Activated CD4-positive, CD25-positive, alpha-beta regulatory T cell treated with anti-CD3 and anti-CD28 coated beads, Interleukin-2, amount 50 U/mL, for 16 hours (primary cell): ENCODE data around the gene ARMS2.

Experiments used
- DNase-seq: peaks from one replicate; pipeline ENCODE4 v3.0.0-alpha.2; 2020; ENCODE audit warnings: low read depth, low spot score

The ARMS2 gene

GRCh38 chr10:122469848-122470247, 15.4 kb downstream of the ARMS2 start:
- no peak for DNase-seq

GRCh38 chr10:122471531-122472177, 17.2 kb downstream of the ARMS2 start:
- no peak for DNase-seq

- no peak for DNase-seq
Measured at GRCh38 chr10:122473116-122473515, 18.7 kb downstream of the ARMS2 start.

- DNase-seq, result no peak
Measured at GRCh38 chr10:122474131-122474818, 19.8 kb downstream of the ARMS2 start.

- no peak for DNase-seq
Measured at GRCh38 chr10:122475100-122475499, 20.6 kb downstream of the ARMS2 start.

GRCh38 chr10:122475591-122476332, 21.3 kb downstream of the ARMS2 start:
- no peak for DNase-seq

GRCh38 chr10:122476333-122476695, 21.9 kb downstream of the ARMS2 start:
- no peak for DNase-seq

- DNase-seq, result no peak
Measured at GRCh38 chr10:122477436-122477835, 23.0 kb downstream of the ARMS2 start.

- no peak for DNase-seq
Measured at GRCh38 chr10:122478971-122479370, 24.5 kb downstream of the ARMS2 start.

- no peak for DNase-seq
Measured at GRCh38 chr10:122480146-122480833, 25.8 kb downstream of the ARMS2 start.

GRCh38 chr10:122481296-122482056, 27.0 kb downstream of the ARMS2 start:
- no peak for DNase-seq

GRCh38 chr10:122484276-122485060, 30.0 kb downstream of the ARMS2 start:
- no peak for DNase-seq

- no peak for DNase-seq
Measured at GRCh38 chr10:122485670-122486069, 31.2 kb downstream of the ARMS2 start.

- no peak for DNase-seq
Measured at GRCh38 chr10:122486406-122487080, 32.1 kb downstream of the ARMS2 start.

- no peak for DNase-seq
Measured at GRCh38 chr10:122487174-122487765, 32.8 kb downstream of the ARMS2 start.

- no peak for DNase-seq
Measured at GRCh38 chr10:122490268-122490667, 35.8 kb downstream of the ARMS2 start.

GRCh38 chr10:122490786-122491680, 36.6 kb downstream of the ARMS2 start:
- DNase-seq, result no peak

GRCh38 chr10:122492006-122492405, 37.6 kb downstream of the ARMS2 start:
- no peak for DNase-seq
